ENCODE measurements around the gene C2orf15.
A peak's percentile ranks its signal among the peaks of the same experiment; 100 is the strongest.
"Not testable (repeated sequence)": the region's sequence is repeated elsewhere in the genome, so short reads cannot be mapped to it uniquely, and the experiment has no call there.

C2orf15 gene

DNA sequence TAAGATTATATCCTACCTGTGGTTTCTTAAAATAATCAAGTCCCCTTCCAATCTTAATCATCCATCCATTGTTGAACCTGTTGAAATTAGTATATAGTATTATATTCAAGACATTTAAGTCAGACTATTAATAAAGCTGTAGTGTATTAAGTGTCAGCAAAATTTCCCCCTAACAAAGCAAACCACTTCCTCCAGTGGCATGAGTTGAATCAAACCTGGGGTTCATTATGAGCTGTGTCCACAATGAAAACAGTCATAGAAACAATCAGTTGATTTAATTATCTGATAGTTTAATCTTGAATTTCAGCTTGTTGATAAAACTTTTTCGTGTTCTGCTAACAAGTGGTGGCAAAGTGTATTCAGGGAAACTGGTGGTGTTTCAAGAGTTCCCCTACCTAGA lies 28.0 kb downstream of the C2orf15 start:
- DNase-seq, result no peak

DNA sequence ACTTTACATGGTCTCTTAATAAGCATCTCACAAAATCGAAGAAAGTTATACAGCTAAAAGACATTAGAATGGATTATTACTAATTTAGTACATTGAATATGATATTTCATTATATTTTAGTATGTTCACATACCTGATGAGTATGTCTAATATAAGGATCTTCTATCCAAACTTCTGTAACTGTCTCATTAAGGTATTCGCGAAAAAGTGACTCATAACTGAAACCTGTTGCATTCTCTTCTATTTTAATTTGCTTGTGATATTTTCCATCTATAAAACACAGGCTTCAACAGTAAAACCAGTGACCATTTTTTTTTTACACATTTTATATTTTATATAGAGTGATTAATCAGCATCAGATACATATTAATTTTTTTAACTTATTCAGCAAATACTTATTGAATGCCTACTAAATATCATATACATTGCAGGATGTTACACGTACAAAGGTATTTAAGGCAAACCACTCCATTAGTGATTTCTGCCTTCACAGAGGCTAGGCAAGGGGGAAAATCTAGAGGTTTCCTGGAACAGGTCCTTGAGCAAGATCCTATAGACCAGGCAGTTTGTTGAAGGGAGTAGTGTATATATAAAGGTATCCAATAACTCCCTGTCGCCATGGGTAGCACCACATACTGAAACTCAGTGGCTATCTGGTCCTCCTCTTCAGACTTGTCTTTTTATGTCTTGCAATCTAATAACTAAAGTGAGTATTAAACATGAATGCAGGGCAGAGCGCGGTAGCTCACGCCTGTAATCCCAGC lies 30.1 kb downstream of the C2orf15 start:
- no peak for DNase-seq

DNA sequence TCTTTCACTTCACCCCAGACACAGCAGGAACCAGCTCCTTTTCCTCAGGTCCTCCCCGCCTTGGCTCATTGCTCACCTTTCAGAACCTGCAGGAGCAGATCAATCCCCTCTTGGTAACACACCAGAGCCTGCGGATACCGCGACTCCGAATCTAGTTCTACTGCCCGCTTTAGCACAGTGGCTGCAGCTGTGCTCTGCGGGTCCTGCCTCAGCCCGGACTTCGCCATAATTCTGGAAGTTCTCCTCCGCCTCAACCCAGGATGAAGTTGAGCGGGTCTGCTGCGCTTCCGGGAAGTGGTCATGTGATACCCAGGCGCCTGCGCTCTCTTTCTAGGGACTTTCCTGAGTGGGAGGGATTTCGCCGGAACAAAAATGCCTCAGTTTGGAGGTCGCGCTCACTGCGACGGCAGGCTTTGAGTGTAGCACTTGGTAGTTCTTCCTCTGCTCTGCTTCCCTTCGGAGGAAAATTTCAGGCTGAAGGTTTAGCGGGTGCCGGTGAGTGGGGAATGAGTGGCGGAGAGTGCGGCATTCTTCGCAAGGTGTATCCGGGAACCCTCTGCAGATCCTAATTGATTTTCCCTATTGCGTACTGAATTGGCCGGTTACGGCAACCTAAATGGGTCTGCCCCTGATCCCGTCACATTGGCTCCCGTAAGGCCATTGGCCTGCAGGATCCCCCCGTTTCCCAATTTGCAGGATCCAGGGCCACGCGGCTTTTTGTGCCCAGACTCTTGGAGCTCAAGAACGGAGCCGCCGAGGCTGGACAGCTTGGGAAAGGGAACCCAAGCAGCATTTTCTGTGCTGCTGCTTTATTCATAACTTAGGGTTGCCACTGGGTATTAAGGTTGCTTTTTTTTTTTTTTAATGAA lies 39.5 kb downstream of the C2orf15 start, which contains the start of the genes MITD1 and MRPL30:
Gene MITD1, minus strand, starts transcription at position 304 of the 869 bp plus-strand sequence. Its CDS starts 77 bp downstream, at position 227.
Gene MRPL30, plus strand, starts transcription at position 430 of the 869 bp plus-strand sequence. CDS start 5,020 bp downstream, outside the sequence.
- DNase-seq, result peak; percentile 98

DNA sequence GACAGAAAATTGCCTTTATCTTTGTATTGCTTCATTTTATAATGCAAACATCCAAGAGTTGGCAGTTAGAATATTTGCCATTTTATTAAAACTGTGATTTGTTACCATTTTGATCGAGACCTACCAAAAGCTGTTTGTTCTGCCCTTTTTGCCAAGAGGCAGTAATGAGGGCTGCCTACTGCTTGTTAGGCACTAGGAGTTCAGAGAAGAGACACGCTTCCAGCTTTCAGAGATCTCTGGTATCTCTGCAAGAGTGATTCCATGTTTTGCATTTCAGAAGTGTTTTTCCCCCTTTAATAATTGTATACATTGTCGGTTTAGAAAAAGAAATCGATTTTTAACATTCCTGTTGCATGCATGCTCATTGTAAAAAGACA lies 40.1 kb downstream of the C2orf15 start:
- no peak for DNase-seq

DNA sequence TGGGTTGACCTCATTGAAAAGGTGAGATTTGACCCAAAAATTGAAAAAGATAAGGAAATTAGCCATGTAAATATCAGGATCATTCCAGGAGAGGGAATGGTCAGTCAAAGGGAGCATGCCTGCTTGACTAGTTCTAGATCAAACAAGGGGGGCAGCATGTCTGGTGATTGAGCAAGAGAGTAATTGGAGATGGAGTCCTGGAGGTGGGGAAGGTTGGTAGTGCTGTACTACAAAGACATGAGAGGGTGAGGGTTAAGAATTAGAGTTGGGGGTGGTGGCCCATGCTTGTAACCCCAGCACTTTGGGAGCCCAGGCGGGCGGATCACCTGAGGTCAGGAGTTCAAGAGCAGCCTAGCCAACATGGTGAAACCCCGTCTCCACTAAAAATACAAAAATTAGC lies 41.5 kb downstream of the C2orf15 start:
- DNase-seq, result no peak

DNA sequence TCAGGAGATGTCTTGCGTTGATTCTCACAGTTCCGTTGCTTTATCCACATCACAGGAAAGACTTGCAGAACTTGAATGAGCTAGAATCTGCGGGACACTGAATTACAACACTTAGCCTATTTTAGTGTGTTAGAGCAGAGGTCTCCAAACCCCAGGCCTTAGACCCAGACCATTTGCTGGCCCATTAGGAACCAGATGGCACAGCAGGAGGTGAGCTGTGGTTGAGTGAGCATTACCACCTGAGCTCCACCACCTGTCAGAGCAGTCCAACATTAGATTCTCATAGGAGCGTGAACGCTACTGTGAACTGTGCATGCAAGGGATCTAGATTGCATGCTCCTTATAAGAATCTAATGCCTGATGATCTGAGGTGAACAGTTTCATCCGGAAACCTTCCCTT lies 43.3 kb downstream of the C2orf15 start:
- no peak for DNase-seq

DNA sequence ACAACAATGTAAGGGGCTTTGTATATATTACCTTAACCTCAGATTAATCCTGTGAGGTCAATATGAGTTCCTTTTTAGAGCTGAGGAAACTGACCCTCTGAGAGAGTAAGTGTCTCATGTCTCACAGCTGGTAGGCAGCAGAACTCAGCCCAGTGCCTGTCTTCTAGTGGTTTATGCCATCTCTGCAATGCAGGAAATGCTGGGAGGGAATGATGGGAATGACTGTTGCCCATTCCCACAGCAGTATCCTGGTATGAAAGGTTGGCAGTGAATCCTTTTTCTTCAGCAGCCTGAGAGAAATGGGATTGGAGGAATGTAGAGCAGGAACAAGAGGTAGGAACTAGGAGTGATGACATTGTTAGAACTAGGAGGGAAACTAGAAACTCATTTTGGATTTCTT lies 45.5 kb downstream of the C2orf15 start:
- no peak for DNase-seq

DNA sequence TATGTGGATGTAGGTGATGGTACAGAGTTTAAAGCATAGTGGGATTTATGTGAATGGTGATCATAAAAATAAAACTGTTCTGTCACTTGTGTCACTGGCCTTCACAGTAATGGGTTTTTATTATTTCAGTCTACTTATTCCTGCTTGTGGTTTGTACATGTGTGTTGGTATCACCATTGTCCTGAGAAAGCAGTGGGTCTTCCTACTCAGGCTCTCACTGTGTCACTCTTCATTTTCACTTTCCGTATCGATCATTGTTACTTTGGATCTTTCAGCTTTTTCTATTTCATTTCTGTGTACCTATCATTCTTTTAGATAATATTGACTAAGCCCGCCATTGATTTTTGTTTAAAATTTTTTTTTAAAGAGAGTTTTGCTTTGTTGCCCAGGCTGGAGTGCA lies 46.9 kb downstream of the C2orf15 start:
- no peak for DNase-seq

DNA sequence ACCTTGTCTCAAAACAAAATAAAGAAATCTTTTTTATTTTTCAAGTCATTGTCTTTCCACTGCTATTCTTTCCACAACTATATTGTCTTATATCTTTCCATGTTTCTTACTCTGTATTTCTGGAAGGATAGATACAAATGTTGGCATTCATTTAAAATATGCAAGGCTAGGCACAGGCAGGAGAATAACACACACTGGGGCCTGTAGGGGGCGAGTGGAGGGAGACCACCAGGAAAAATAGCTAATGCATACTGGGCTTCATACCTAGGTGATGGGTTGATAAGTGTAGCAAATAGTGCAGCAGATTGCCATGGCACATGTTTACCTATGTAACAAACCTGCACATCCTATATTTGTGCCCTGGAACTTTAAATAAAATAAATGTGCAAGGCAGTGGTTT lies 49.0 kb downstream of the C2orf15 start:
- DNase-seq, result no peak

DNA sequence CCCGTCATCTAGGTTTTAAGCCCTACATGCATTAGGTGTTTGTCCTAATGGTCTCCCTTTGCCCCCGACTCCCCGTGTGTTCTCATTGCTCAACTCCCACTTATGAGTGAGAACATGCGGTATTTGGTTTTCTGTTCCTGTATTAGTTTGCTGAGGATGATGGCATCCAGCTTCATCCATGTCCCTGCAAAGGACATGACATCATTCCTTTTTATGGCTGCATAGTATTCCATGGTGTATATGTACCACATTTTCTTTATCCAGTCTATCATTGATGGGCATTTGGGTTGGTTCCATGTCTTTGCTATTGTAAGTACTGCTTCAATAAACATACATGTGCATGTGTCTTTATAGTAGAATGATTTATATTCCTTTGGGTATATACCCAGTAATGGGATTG lies 50.9 kb downstream of the C2orf15 start:
- not testable (repeated sequence) for DNase-seq

DNA sequence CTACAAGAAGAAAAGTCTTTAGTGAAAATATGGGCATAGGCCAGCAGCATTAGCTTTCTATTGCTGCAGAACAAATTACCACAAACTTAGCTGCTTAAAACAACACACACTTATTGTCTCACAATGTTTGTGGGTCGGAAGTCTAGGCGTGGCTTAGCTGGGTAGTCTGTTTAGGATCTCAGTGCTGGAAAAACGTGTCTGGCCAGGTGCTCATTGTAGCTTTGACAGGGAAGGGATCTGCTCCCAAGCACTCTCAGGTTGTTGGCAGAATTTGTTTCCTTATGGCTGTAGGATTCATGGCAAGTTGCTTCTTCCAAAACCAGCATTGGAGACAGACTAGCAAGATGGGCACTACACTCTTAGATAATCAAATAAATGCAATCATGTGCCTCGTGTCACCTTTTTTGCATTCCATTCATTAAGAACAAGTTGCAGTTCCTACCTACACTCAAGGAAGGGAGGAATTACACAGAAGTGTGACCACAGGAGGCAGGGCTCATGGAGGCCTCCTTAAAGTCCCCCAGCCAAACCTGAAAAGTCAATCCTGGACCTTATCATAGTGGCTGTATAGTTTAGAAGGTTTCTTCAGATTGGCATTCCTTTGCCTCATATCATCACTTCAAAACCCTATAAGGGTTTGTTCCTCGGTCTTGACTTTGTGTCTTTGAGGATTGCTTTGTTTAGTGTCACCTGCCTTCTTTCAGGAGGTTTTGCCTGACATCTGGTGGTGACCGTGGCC lies 56.8 kb downstream of the C2orf15 start:
- DNase-seq, result no peak

DNA sequence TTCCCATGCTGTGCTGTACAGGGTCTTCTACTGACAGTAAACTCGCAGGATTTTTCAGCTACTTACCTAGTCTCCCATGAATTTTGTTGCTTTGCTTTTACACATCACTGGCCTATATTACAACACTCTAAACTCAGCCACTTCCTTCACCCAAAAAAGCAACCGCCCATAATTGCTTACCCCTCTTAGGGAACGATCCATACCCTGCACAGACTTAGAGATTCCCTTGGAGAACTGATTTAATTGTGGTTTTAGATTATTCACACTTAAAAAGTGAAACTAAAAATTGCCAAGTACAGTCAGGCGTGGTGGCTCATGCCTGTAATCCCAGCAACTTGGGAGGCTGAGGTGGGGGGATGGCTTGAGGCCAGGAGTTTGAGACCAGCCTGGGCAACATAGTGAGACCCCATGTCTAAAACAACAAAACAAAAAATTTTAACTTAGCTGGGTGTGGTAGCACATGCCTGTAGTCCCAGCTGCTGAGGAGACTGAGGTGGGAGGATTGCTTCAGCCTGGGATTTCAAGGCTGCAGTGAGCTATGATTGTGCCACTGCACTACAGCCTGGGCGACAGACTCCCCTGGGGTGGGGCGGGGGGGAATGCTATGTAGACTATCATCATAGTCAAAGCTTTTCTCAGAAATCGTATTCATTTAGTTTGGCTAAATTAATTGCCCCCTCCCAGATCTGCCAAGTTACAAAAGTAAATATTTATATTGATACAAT lies 58.7 kb downstream of the C2orf15 start:
- DNase-seq, result no peak
